ENCODE data around the gene WNK2.

WNK2 gene

DNA sequence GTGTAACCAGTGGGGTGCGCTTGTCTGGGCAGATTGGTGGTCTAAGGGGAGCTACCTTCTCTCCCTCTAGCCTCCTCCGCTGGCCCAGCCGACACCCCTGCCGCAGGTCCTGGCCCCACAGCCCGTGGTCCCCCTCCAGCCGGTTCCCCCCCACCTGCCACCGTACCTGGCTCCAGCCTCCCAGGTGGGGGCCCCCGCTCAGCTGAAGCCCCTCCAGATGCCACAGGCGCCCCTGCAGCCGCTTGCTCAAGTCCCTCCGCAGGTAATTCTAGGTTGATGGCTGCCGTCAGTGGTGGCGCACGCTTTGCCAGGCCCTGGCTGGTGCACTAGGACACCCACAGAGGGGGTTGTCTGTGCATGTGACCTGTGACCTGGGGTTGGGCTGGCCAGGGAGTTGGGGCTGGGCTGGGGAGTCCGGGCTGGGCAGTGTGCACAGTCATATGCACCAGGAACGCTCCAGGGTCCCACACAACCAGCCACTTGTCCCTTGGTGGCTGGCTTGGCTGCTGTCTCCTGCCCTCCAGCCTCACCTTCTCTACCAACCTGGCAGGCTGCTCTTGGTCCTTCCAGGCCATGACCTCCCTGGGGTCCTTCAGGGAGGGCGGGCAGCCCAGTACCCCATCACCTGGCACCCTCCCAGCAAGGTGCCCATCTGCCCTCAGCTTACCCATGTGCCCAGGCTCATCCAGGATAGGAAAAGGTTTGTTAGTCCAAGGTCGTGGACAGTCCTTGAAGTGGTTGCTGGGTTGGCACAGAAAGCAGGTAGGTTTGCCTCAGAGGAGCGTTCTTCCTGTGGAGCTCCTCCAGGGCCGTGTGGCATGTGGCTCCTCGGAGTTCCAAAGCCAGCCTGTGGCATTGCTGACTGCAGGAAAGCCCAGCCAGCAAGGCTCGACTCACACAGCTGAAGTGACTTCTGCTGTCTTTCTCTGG, 73.2 kb downstream of the WNK2 start:
- DNase-seq, result no peak

DNA sequence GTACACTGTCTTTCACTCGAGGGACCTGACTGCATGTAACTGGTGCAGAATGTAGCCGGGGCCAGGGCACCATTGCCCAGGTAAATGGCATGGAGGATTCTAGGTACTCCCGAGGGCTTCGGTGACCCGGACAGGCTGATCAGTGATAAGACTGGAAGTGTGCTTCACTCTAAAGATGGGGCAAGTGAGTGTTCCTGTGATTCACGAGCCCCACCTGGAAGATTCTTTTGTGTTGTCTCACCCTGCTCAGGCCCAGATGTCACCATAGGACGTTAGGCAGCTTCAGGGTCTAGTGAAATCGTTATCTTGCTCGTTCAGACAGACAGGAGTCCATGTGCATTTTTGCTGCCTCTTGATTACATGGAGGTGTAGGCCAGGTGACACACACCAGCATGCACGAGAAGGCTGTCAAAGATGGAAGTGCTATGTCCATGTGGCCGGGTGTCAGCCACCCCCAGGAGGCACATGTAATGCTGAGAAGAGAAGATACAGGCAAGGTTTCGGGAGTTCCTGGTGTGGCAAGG, 73.9 kb downstream of the WNK2 start:
- no peak for DNase-seq

GRCh38 chr9:93258419-93258817, 74.5 kb downstream of the WNK2 start:
- DNase-seq, result no peak

GRCh38 chr9:93258818-93259489, 75.0 kb downstream of the WNK2 start:
- DNase-seq, result no peak

GRCh38 chr9:93259490-93260262, 75.7 kb downstream of the WNK2 start:
- no peak for DNase-seq

- DNase-seq, result no peak
Observed at GRCh38 chr9:93260263-93261066, 76.5 kb downstream of the WNK2 start.

- no peak for DNase-seq
Observed at GRCh38 chr9:93261281-93261680, 77.3 kb downstream of the WNK2 start.

- DNase-seq, result no peak
Observed at GRCh38 chr9:93261735-93262523, 78.0 kb downstream of the WNK2 start.

- DNase-seq, result no peak
Observed at GRCh38 chr9:93262537-93263310, 78.8 kb downstream of the WNK2 start.

DNA sequence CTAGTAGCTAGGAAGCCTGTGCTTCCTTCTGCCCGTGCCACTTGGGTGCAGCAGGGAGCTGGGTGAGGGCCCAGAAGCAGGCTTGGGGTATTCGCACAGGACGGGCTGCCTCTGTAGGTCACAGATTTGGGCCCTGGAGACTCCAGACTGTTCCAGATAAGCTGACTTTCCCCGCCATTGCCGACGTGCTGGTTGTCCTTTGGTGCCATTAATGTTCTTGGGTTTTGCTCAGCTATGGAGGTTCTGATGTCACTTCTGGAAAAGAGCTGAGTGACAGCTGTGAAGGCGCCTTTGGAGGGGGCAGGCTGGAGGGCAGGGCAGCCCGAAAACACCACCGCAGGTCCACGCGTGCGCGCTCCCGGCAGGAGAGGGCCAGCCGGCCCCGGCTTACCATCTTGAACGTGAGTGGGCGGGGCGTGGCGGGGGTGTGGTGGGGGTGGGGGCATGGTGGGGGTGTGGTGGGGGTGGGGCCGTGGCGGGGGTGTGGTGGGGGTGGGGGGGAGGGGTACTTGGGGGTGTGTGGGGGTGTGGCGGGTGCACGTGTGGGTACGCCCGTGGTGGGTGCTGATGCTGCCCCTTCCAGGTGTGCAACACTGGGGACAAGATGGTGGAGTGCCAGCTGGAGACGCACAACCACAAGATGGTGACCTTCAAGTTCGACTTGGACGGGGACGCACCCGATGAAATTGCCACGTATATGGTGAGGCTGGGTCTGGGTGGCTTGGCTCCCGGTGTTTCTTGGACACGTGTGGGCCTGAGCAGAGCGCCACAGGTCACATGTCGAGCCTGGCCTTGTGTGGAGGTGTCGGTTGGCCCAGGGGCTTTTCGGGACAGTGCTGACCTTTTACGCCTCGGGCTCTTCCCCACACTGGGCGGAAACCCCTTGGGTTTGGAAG, 79.6 kb downstream of the WNK2 start:
- no peak for DNase-seq

DNA sequence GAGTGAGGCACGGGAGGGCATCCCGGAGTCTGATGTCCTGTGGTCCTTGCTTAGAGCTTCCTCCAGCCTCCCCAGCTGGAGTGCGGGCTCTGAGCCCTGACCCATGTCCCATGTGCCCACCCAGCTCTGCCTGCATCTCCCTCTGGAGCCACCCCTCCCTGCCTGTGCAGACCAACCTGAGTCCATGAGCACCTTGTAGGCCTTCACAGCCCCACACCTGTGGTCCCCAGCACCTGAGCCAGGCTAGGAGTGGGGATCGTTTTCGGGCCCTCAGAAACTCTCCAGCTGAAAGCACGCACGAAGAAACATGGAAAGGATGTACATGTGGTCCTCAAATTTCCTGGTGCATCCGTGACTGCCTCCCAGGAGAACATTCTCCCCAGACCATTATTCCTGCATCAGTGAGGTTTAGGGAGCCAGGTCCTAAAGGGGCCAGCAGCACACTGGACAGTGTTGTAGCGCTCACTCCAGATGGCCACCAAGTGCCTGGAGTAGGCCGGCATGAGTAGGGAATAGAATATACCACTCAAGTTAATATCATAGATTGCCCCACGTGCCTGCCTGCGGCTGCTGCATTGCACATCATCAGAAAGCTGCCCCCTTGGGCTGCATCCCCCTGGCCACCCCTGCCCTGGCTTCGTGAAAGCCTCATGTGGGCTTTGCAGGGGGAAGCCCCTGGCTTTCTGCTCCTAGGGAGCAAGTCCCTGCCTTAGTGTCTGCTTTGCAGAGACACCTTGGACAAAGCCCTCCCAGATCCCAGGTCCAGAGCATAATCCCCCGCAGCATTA, 80.6 kb downstream of the WNK2 start:
- DNase-seq, result no peak

DNA sequence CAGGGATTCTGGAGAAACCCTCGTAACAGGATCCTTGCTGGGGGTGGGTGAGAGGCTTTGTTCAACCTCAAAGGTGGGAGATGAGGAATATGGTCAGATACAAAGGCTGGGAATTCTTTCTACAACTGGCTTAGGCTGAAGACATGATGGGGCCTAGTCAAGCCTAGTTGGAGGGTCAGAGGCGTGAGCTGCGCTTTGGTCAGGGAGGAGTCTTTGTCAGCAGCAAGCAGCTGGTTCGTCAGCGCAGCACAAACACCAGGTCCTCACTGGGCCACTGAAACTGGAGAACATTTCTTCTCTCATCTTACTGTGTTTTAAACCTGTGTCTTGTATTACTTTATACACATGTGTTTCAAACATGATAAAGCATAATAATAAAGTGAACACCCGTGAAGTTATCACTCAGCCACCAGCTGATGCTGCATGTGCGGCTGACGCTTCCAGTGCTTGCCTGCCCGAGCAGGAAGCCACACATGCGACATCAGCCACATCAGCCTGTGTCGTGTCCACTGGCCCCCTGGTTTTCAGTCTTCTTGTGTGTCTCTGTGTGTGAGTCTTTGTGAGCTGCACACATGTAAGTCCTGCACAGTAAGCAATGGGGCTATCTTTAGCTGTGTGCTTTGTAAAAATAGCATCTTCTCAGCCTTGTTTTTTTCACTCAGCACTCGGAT, 81.5 kb downstream of the WNK2 start:
- no peak for DNase-seq

GRCh38 chr9:93265972-93266371, 82.0 kb downstream of the WNK2 start:
- DNase-seq, result no peak

- DNase-seq, result no peak
Observed at GRCh38 chr9:93266521-93267001, 82.6 kb downstream of the WNK2 start.

- DNase-seq, result no peak
Observed at GRCh38 chr9:93267091-93267541, 83.2 kb downstream of the WNK2 start.

DNA sequence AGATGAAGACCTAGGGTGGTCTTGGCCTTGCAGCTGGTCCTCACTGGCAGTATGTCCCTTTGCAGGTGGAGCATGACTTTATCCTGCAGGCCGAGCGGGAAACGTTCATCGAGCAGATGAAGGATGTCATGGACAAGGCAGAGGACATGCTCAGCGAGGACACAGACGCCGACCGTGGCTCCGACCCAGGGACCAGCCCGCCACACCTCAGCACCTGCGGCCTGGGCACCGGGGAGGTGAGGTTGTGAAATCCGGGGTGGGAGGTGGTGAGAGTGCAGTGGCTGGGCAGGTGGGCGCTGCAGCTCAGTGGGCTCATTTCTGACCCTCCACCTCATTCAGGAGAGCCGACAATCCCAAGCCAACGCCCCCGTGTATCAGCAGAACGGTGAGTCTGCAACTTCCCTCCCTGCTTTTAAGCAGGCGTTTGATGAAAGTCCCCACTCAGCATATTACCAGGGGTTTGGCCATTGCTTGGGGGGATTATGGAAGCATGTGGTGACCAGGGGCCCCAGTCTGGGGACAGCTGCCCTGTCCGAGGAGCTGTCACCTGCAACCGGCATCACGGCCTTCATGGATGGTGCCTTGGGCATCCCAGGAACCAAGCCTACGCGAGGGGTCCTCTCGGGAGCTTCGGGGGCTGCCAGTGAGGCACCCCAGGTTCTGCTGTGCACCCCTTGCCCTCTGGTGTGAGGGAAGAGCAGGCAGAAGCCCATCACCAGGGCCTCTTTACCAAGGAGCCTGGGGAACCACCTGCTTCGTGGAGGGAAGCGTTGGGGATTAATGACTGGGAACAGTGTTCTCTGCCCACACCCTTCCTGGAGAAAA, 84.0 kb downstream of the WNK2 start:
- no peak for DNase-seq

Measured in activated naive CD4-positive, alpha-beta T cell (primary cell).